ENCODE measurements around the gene ZFAND3.
"Not testable (repeated sequence)": the region's sequence is repeated elsewhere in the genome, so short reads cannot be mapped to it uniquely, and the experiment has no call there.

ZFAND3 gene

DNA sequence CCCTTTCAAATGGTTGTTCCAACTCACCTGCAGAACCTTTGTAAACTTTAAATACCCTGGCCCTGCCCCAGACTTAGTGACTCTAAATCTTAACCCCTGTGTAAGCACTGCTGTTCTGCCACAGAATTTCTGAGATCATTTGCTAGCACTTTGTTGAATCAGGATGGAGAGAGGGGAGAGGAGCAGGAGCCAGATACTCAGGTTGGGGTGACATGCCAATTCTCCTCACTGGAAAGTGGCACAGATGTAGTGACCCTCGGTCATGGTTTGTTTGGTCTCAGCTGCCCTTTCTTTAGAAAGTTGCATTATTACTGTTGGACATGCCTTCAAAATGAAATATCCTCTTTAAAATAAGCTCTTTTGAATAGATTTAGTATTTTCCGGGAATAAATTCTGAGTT, 168.0 kb downstream of the ZFAND3 start:
- H3K4me3 ChIP-seq (replicated peaks; ENCODE audit: low read depth, low read length): no peak overlapping the region
- DNase-seq (ENCODE audit: extremely low read depth, low read depth): no peak
- TF ChIP-seq, protein P1, sequence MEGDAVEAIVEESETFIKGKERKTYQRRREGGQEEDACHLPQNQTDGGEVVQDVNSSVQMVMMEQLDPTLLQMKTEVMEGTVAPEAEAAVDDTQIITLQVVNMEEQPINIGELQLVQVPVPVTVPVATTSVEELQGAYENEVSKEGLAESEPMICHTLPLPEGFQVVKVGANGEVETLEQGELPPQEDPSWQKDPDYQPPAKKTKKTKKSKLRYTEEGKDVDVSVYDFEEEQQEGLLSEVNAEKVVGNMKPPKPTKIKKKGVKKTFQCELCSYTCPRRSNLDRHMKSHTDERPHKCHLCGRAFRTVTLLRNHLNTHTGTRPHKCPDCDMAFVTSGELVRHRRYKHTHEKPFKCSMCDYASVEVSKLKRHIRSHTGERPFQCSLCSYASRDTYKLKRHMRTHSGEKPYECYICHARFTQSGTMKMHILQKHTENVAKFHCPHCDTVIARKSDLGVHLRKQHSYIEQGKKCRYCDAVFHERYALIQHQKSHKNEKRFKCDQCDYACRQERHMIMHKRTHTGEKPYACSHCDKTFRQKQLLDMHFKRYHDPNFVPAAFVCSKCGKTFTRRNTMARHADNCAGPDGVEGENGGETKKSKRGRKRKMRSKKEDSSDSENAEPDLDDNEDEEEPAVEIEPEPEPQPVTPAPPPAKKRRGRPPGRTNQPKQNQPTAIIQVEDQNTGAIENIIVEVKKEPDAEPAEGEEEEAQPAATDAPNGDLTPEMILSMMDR (IDR thresholded peaks at IDR 0.05; ENCODE audit: low read depth, low read length, missing control alignments): no peak

DNA sequence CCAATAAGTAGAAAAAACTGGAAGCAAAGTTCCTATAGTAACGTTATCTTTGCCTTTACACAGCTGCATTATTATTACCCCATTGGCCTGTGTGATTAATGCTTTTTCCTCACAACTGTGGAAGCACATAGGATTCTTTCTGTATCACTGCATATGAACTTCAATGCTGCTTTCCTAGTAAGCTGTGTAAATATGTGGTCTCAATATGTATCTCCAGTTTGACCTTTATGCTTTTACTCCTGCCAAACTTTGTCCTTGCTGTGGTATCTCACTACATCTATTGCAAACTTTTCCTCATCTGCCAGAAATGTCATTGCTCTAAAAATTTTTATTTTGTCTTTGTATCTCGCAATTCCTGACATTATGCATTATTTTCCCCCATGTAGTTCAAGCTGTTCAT, 168.6 kb downstream of the ZFAND3 start:
- TF ChIP-seq, protein P1 (IDR thresholded peaks at IDR 0.05; ENCODE audit: low read depth, low read length, missing control alignments): no peak
- H3K4me3 ChIP-seq (replicated peaks; ENCODE audit: low read depth, low read length): no peak overlapping the region
- DNase-seq (ENCODE audit: extremely low read depth, low read depth): no peak

DNA sequence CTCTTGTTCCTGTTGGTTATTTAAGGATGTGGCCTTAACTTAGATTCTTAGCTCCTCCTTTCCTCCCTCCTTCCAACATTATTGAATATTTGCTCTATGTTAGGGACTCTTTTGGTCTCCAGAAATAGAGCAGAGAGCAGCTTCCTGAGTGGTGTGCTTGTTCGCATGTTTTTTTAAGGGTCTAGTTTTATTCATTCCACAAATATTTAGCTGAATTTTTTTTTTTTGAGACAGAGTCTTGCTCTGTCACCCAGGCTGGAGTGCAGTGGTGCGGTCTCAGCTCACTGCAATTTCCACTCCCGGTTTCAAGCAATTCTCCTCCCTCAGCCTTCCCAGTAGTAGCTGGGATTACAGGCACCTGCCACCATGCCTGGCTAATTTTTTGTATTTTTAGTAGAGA, 169.2 kb downstream of the ZFAND3 start:
- TF ChIP-seq, protein P1 (IDR thresholded peaks at IDR 0.05; ENCODE audit: low read depth, low read length, missing control alignments): no peak
- H3K4me3 ChIP-seq (replicated peaks; ENCODE audit: low read depth, low read length): no peak overlapping the region
- no peak for DNase-seq (ENCODE audit: extremely low read depth, low read depth)

DNA sequence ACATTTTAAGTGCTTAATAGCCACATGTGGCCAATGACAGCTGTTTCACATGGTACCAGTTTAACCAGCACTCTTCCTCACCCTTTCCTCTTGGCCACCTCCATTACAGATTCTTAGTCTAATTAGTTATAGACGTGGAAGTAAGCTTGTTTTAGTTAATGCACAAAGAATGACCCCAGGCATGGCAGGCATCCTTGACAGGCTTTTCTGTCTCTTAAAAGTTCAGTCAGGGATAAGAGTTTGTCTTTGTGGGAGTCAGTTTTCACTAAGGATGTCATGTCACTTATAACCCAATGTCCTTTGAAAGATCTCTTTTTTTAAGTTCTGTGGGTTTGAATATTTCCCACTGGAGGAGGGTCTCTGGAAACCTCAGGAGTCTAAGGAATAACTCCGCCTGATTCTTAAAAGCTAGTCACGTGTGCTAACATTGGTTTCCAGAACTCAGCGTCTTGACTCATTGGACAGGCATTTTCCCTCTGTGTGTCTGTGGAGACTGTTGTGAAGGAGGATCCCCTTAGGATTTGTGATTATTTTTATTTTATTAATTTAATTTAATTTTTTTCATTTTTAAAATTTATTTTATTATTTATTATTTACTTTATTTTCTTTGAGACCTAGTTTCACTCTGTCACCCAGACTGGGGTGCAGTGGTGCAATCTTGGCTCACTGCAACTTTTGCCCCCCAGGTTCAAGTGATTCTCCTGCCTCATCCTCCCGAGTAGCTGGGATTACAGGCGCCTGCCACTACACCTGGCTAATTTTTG, 171.4 kb downstream of the ZFAND3 start:
- TF ChIP-seq, protein P1 (IDR thresholded peaks at IDR 0.05; ENCODE audit: low read depth, low read length, missing control alignments): no peak
- peak; percentile 65 for DNase-seq (ENCODE audit: extremely low read depth, low read depth)
- no peak overlapping the region for H3K4me3 ChIP-seq (replicated peaks; ENCODE audit: low read depth, low read length)

DNA sequence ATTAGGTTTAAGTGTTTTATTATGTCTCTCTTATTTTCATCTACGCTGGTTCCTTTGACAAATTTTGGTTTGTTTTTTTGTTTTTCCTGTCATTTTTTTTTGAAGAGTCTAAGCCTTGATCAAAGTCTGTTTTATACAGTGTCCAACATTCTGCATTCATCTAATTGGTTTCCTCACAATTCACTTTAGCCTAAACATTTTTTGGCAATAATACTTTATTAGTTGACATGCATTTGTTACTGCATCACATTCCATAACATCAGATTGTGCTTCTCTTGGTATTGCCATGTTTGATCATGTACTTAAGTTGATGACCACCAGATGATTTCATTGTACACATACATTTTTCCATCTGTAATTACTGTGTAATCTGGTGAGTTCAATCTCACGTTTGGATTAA, 173.2 kb downstream of the ZFAND3 start:
- TF ChIP-seq, protein P1 (IDR thresholded peaks at IDR 0.05; ENCODE audit: low read depth, low read length, missing control alignments): no peak
- no peak for DNase-seq (ENCODE audit: extremely low read depth, low read depth)
- no peak overlapping the region for H3K4me3 ChIP-seq (replicated peaks; ENCODE audit: low read depth, low read length)

DNA sequence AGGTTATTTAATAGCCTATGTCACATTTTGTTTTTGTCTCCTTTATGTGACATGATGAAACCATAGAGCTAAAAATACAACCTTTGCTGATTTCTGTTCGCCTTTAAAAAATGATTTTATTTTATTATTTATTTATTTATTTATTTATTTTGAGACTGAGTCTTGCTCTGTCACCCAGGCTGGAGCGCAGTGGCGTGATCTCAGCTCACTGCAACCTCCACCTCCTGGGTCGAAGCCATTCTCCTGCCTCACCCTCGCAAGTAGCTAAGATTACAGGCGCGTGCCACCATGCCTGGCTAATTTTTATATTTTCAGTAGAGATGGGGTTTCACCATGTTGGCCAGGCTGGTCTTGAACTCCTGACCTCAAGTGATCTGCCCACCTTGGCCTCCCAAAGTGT, 173.7 kb downstream of the ZFAND3 start:
- H3K4me3 ChIP-seq (replicated peaks; ENCODE audit: low read depth, low read length); DNase-seq (ENCODE audit: extremely low read depth, low read depth): not testable (repeated sequence)

DNA sequence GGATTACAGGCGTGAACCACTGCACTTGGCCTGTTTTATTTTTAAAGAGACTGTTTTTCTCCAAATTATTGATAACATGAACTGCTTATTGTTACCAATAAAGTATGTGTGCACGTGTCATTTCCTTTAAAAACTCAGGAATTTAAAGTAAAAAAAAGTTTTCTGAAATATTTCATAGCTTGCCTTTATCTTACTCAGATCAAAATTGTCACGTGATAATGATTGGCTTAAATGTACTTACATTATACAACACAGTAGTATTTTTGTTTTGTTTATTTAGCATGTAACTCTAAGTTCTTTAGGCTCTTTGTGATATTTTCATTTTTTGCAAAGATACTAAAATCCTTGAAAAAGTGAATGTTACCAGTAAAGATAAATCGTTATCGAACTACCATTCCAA, 174.1 kb downstream of the ZFAND3 start:
- DNase-seq (ENCODE audit: extremely low read depth, low read depth): no peak
- TF ChIP-seq, protein P1 (IDR thresholded peaks at IDR 0.05; ENCODE audit: low read depth, low read length, missing control alignments): no peak
- H3K4me3 ChIP-seq (replicated peaks; ENCODE audit: low read depth, low read length): no peak overlapping the region

All from HFF-Myc (cell line).